Ovary (tissue), 9 donors: ENCODE measurements around the gene MYADML2. TPM values are rescaled to one million over a fixed set of nuclear protein-coding genes. Genes with fewer than 3 reads are reported as not detected.
"Not testable (repeated sequence)": the region's sequence is repeated elsewhere in the genome, so short reads cannot be mapped to it uniquely, and the experiment has no call there.

Experiments used
- DNase-seq, 5 donors: peaks; one replicate each; pipeline ENCODE4 v3.0.0-alpha.2; 2019 to 2020
- H3K27ac ChIP-seq, 2 donors: fragments of 200-600 bp; one replicate each; pipeline versions ENCODE4 v1.5.1 to v1.8.0; 2019 to 2022
- H3K27me3 ChIP-seq: fragments of 200-600 bp; one replicate; pipeline ENCODE4 v1.8.0; 2022
- H3K36me3 ChIP-seq: fragments of 200-600 bp; sonication (generic); one replicate; pipeline ENCODE4 v1.5.1; 2019
- H3K4me1 ChIP-seq: one replicate; pipeline ENCODE4 v1.8.1; 2013; ENCODE audit warnings: mild to moderate bottlenecking, moderate library complexity; ENCODE audit not compliant: insufficient read depth
- H3K4me3 ChIP-seq: fragments of 200-600 bp; sonication (generic); one replicate; pipeline ENCODE4 v1.5.1; 2017
- H3K9me3 ChIP-seq, 2 donors: fragments of 200-600 bp in 1 of 2; sonication (generic) in 1 of 2; one replicate each; pipeline versions ENCODE4 v1.5.1 to v1.8.1; 2013 to 2019; ENCODE audit warnings: mild to moderate bottlenecking in 1 of 2, moderate library complexity in 1 of 2
- EP300 ChIP-seq: sonication (generic); formaldehyde crosslinking; IDR thresholded peaks from one replicate; pipeline ENCODE4 v1.6.1; 2017; ENCODE audit warnings: antibody characterized with exemption
- POLR2A ChIP-seq: fragments of 450-650 bp; IDR thresholded peaks from one replicate; pipeline ENCODE4 v1.6.1; 2017; ENCODE audit warnings: antibody characterized with exemption, mild to moderate bottlenecking, moderate library complexity
- WGBS, 3 donors: extraction: QIAGEN DNeasy Blood & Tissue Kit in 1 of 3; methylation state at CpG; one replicate each; pipeline versions ENCODE4 v1.1.5 to v1.1.7; 2013 to 2017; 5-methylcytosine and 5-hydroxymethylcytosine counted together
- intact Hi-C, 4 donors: fragments of 100-400 bp; cut with DNase I; formaldehyde crosslinking; loops; one replicate each; pipeline versions ENCODE4 v1.11.0 to v1.15.1; 2022 to 2023
- polyA plus RNA-seq, 2 donors: library from polyadenylated mRNA; stranded (reverse); fragments of 200-250 nt in 1 of 2; fragments of 350-450 nt in 1 of 2; fragmentation: Illumina TruSeq in 1 of 2; extraction: RNeasy Lipid Tissue Mini Kit (QIAGEN cat#74804) in 1 of 2; gene quantifications; one replicate each; pipeline ENCODE4 v1.2.3, GENCODE V29; 2013 to 2014
- total RNA-seq, 7 donors: library from RNA; depleted of rRNA in 2 of 7; stranded (reverse); fragments of >200 nt in 2 of 7; fragmentation: NEBNext Ultra II Directional in 3 of 7; extraction: Animal tissue kit (Norgen Biotek cat#: 25700) in 3 of 7; gene quantifications; one replicate each; pipeline versions ENCODE4 v1.1.0 to v1.2.4, GENCODE V29; 2016 to 2023
- TF ChIP-seq, protein P1 (sequence below), 3 donors: fragments of 450-650 bp in 2 of 3; fragments of 200-600 bp in 1 of 3; IDR thresholded peaks; one replicate each; pipeline versions ENCODE4 v1.5.1 to v1.8.0; 2016 to 2022; ENCODE audit warnings: antibody characterized with exemption in 3 of 3, mild to moderate bottlenecking in 1 of 3
- donor health status: DM: no; HTN: no; CAD: no; lungs with moderate emphysema.
- donor health status: DM: no; HTN: no; CAD: no.
- donor health status: Bipolar disorder and iron deficiency.
- donor health status: DM: yes; HTN: yes; CAD: no.
- donor health status: DM: no; HTN: no; CAD: no.
- donor health status: DM: yes; HTN: yes; CAD: no.

Gene MYADML2
- total and polyA plus RNA-seq, 9 donors, result not detected

DNA sequence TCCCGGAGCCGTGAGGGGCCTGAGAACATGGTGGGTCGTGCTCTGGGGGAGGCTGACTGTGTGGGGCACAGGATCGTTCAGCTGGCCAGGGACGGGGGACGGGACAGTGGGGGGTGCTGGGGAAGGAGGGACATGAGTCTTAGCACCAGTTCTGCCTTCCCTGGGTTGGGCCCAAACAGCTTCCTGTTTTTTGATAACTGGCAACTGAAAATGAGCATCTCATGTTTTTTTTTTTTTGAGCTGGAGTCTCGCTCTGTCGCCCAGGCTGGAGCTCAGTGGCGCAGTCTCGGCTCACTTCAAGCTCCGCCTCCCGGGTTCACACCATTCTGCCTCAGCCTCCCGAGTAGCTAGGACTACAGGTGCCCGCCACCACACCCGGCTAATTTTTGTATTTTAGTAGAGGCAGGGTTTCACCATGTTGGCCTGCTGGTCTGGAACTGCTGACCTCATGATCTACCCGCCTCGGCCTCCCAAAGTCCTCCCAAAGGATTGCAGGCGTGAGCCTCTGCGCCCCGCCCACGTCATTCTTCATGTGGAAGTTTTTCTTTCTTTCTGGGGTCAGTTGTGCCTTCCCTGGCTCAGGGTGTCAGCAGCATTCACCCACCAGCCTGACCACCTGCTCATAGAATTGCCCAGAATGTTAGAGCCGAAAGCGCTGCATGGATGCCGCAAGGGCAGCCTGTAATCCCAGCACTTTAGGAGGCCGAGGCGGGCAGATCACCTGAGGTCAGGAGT is 36.8 kb upstream of the MYADML2 start:
- WGBS, 3 donors, result 92 to 94% (median 94%) methylated on average over 26 of the region's 26 CpGs
- Histone ChIP-seq H3K9me3 (no peaks in the 10 kb centered on the region), H3K27me3 (no peaks in the 10 kb centered on the region), H3K36me3 (no peaks in the 10 kb centered on the region), H3K4me1 (no peaks in the 10 kb centered on the region), H3K4me3 (no peak overlapping the region), H3K27ac (no peak overlapping the region)
- intact Hi-C loops, result no loop called here
- TF ChIP-seq, protein P1, sequence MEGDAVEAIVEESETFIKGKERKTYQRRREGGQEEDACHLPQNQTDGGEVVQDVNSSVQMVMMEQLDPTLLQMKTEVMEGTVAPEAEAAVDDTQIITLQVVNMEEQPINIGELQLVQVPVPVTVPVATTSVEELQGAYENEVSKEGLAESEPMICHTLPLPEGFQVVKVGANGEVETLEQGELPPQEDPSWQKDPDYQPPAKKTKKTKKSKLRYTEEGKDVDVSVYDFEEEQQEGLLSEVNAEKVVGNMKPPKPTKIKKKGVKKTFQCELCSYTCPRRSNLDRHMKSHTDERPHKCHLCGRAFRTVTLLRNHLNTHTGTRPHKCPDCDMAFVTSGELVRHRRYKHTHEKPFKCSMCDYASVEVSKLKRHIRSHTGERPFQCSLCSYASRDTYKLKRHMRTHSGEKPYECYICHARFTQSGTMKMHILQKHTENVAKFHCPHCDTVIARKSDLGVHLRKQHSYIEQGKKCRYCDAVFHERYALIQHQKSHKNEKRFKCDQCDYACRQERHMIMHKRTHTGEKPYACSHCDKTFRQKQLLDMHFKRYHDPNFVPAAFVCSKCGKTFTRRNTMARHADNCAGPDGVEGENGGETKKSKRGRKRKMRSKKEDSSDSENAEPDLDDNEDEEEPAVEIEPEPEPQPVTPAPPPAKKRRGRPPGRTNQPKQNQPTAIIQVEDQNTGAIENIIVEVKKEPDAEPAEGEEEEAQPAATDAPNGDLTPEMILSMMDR (IDR thresholded peaks at IDR 0.05), result no peak
- TF ChIP-seq POLR2A (no peak), EP300 (no peak)
- DNase-seq, result no peak

DNA sequence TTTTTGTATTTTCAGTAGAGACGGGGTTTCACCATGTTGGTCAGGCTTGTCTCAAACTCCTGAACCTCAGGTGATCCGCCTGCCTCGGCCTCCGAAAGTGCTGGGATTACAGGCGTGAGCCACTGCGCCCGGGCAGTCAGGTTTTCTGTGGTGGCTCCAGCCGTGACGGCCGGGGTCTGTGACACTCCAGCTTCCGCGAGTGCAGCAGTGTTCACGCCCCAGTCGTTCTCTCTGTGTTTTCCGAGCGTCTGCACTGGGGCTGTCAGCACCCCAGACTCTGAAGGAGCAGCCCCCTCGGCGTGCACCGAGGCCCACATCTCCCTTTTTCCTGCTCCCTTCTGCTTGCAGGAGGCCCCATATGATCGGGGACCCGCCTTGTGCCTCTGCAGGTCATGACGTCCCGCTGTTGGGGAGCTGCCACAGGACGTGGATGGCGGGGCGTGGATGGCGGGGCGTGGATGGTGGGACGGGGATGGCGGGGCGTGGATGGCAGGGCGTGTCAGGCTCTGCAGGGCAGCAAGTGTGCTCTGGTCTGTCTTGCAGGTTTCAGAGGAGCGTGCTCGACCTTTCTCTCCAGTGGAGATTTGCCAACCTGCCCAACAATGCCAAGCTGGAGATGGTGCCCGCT is 36.1 kb upstream of the MYADML2 start:
- no peak overlapping the region for H3K27ac ChIP-seq
- TF ChIP-seq, protein P1 (IDR thresholded peaks at IDR 0.05), result no peak
- no peak for TF ChIP-seq EP300
- TF ChIP-seq POLR2A, result no peak
- DNase-seq, result no peak
- no peak overlapping the region for H3K4me3 ChIP-seq
- H3K4me1 ChIP-seq, result peaks cover 4% of the 10 kb centered on the region
- WGBS, 3 donors, result 94 to 95% (median 95%) methylated on average over 35 of the region's 35 CpGs
- H3K27me3 ChIP-seq, result no peaks in the 10 kb centered on the region
- intact Hi-C loops, result no loop called here
- H3K36me3 ChIP-seq, result no peaks in the 10 kb centered on the region
- no peaks in the 10 kb centered on the region for H3K9me3 ChIP-seq

DNA sequence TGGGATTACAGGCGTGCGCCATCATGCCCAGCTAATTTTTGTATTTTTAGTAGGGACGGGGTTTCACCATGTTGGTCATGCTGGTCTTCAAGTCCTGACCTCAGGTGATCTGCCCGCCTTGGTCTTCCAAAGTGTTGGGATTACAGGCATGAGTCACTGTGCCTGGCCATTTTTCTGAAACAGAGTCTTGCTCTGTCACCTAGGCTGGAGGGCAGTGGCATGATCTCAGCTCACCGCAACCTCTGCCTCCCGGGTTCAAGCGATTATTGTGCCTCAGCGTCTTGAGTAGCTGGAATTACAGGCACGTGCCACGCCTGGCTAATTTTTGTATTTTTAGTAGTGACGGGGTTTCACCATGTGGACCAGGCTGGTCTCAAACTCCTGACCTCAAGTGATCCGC is 34.5 kb upstream of the MYADML2 start:
- H3K36me3 ChIP-seq, intact Hi-C loops, H3K4me3 ChIP-seq, H3K27me3 ChIP-seq, H3K9me3 ChIP-seq, H3K4me1 ChIP-seq, H3K27ac ChIP-seq, DNase-seq: not testable (repeated sequence)
- 94 to 96% (median 95%) methylated on average over 12 of the region's 12 CpGs for whole genome bisulfite sequencing, 3 donors

DNA sequence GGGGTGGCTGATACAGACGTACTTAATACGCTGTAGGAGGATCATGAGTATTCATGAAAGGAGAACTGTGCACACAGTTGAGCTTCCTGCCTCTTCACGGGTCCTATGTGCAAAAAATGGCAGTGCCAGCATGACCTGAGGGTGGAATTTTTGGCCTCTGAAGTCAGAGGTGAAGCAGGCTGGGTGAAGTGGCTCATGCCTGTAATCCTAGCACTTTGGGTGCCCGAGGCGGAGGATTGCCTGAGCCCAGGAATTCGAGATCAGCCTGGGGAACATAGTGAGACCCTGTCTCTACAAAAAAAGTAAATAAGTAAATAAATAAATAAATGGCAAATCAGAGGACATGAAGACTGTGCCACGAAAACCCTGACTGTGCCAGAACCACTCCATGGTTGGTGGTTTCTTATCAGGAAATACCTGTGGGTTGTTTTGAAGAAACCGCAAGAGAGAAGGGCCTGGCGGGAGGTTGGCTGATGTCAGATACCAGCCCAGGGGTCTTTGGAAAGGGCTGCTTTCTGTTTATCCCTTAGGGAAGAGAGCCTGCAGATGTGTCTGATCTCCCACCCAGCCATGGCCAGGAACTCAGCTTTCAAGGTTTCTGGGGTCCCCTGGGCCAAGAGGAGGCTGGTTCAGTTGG is 33.8 kb upstream of the MYADML2 start:
- no peak overlapping the region for H3K27ac ChIP-seq
- DNase-seq, result no peak
- 90 to 91% (median 91%) methylated on average over 9 of the region's 9 CpGs for WGBS, 3 donors
- H3K4me1 ChIP-seq, result peaks cover 6% of the 10 kb centered on the region
- intact Hi-C loops, result no loop called here
- H3K9me3 ChIP-seq, result no peaks in the 10 kb centered on the region
- H3K27me3 ChIP-seq, result no peaks in the 10 kb centered on the region
- TF ChIP-seq, protein P1 (IDR thresholded peaks at IDR 0.05), result no peak
- TF ChIP-seq POLR2A, result no peak
- no peak overlapping the region for H3K4me3 ChIP-seq
- no peaks in the 10 kb centered on the region for H3K36me3 ChIP-seq

DNA sequence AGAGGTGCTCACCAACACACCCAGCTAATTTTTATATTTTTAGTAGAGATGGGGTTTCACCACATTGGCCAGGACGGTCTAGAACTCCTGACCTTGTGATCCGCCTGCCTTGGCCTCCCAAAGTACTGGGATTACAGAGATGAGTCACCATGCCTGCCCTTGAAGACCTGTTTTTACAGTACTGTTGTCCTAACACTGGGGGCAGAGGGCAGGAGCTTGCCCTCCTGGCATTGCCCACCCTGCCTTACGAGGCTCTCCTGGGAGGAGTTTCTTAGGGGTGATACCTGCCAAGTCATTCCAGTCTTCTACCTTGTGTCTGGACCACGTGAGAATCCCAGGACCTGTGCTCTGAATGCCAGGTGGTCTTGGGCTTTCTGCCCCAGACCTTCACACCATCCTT is 33.1 kb upstream of the MYADML2 start:
- H3K4me1 ChIP-seq, result peaks cover 6% of the 10 kb centered on the region
- no peaks in the 10 kb centered on the region for H3K27me3 ChIP-seq
- H3K36me3 ChIP-seq, result no peaks in the 10 kb centered on the region
- no peak overlapping the region for H3K27ac ChIP-seq
- 87 to 89% (median 88%) methylated on average over 4 of the region's 4 CpGs for WGBS, 3 donors
- no peak overlapping the region for H3K4me3 ChIP-seq
- intact Hi-C loops, result no loop called here
- H3K9me3 ChIP-seq, result no peaks in the 10 kb centered on the region
- no peak for DNase-seq
- TF ChIP-seq EP300 (no peak), POLR2A (no peak)
- TF ChIP-seq, protein P1 (IDR thresholded peaks at IDR 0.05), result no peak
